NCI-H524 treated with DMSO at 0.1 percent for 48 hours (cell line): Measurements from ENCODE around the gene ZSCAN9.
A peak's percentile ranks its signal among the peaks of the same experiment; 100 is the strongest.

Experiments used
- DNase-seq: peaks from one replicate; lab custom pipeline; 2025; lab: John Stamatoyannopoulos, UW

Gene ZSCAN9

GRCh38 chr6:28225056-28225834, at the start of gene ZSCAN9:
ZSCAN9 (plus strand) TSS chr6:28225275; CDS start chr6:28227085, 1,810 bp downstream.
- peak; percentile 28 for DNase-seq

GRCh38 chr6:28176373-28176772, 48.7 kb upstream of the ZSCAN9 start:
- no peak for DNase-seq

GRCh38 chr6:28182255-28182654, 42.8 kb upstream of the ZSCAN9 start:
- DNase-seq = no peak

- no peak for DNase-seq
These were observed 36.7 kb upstream of the ZSCAN9 start for GRCh38 chr6:28188111-28188979.

- DNase-seq = no peak
These were observed 25.1 kb upstream of the ZSCAN9 start for GRCh38 chr6:28200020-28200419.

GRCh38 chr6:28203201-28203600, 21.9 kb upstream of the ZSCAN9 start:
- DNase-seq = no peak

- no peak for DNase-seq
These were observed 19.2 kb upstream of the ZSCAN9 start for GRCh38 chr6:28205879-28206278.

GRCh38 chr6:28206527-28206926, 18.5 kb upstream of the ZSCAN9 start:
- DNase-seq = no peak

GRCh38 chr6:28206928-28207509, 18.1 kb upstream of the ZSCAN9 start:
- DNase-seq = no peak

GRCh38 chr6:28207510-28208110, 17.5 kb upstream of the ZSCAN9 start:
- DNase-seq = no peak

GRCh38 chr6:28208111-28208659, 16.9 kb upstream of the ZSCAN9 start:
- no peak for DNase-seq

- DNase-seq = no peak
These were observed 15.1 kb upstream of the ZSCAN9 start for GRCh38 chr6:28209753-28210535.

GRCh38 chr6:28211840-28212509, 13.1 kb upstream of the ZSCAN9 start:
- DNase-seq = no peak

- DNase-seq = peak; percentile 46
These were observed 12.4 kb upstream of the ZSCAN9 start for GRCh38 chr6:28212510-28213212.

GRCh38 chr6:28213213-28213523, 11.9 kb upstream of the ZSCAN9 start:
- DNase-seq = no peak

- DNase-seq = no peak
These were observed 9.7 kb upstream of the ZSCAN9 start for GRCh38 chr6:28215425-28215824.

GRCh38 chr6:28217890-28218289, 7.2 kb upstream of the ZSCAN9 start:
- no peak for DNase-seq

- no peak for DNase-seq
These were observed 6.5 kb upstream of the ZSCAN9 start for GRCh38 chr6:28218312-28219248.
